Astrocyte (in vitro differentiated cells and primary cell): ENCODE measurements around the gene HCN3. TPM values are rescaled to one million over a fixed set of nuclear protein-coding genes. Genes with fewer than 3 reads are reported as not detected.
A peak's percentile ranks its signal among the peaks of the same experiment; 100 is the strongest.

Experiments
- DNase-seq: peaks from one replicate; pipeline ENCODE4 v3.0.0-alpha.2; 2010; ENCODE audit warnings: low read depth
- FAIRE-seq: peaks from 2 replicates; lab custom pipeline; 2011; peaks lifted over from hg19 to GRCh38; lab: Jason Lieb, UNC
- H2AFZ ChIP-seq: 2 replicates; pipeline ENCODE4 v1.6.0; 2012; ENCODE audit warnings: low read depth, low read length, inconsistent platforms
- H3K27ac ChIP-seq: 2 replicates; pipeline ENCODE4 v1.5.1; 2011; ENCODE audit warnings: low read depth, low read length, inconsistent platforms
- H3K27me3 ChIP-seq: 2 replicates; pipeline ENCODE4 v1.6.0; 2011; ENCODE audit warnings: low read length, inconsistent platforms; ENCODE audit not compliant: insufficient read depth
- H3K36me3 ChIP-seq: 2 replicates; pipeline ENCODE4 v1.5.1; 2011; ENCODE audit warnings: low read length, inconsistent platforms; ENCODE audit not compliant: insufficient read depth
- H3K4me1 ChIP-seq: 2 replicates; pipeline ENCODE4 v1.5.1; 2011; ENCODE audit warnings: low read length, inconsistent platforms; ENCODE audit not compliant: insufficient read depth
- H3K4me2 ChIP-seq: 2 replicates; pipeline ENCODE4 v1.6.0; 2012; ENCODE audit warnings: low read length, inconsistent platforms
- H3K4me3 ChIP-seq: 2 replicates; pipeline ENCODE4 v1.5.1; 2011; ENCODE audit warnings: low read depth, mild to moderate bottlenecking, low read length, inconsistent platforms; ENCODE audit not compliant: insufficient read depth
- H3K79me2 ChIP-seq: 2 replicates; pipeline ENCODE4 v1.6.0; 2012; ENCODE audit warnings: mild to moderate bottlenecking, low read length, inconsistent platforms; ENCODE audit not compliant: insufficient read depth
- H3K9ac ChIP-seq: 2 replicates; pipeline ENCODE4 v1.6.0; 2012; ENCODE audit warnings: mild to moderate bottlenecking, low read length, inconsistent platforms
- H3K9me3 ChIP-seq: 2 replicates; pipeline ENCODE4 v1.5.1; 2012; ENCODE audit warnings: low read depth, mild to moderate bottlenecking, low read length, inconsistent platforms; ENCODE audit not compliant: insufficient read depth
- H4K20me1 ChIP-seq: 2 replicates; pipeline ENCODE4 v1.6.0; 2012; ENCODE audit warnings: low read length, inconsistent platforms; ENCODE audit not compliant: insufficient read depth
- H3K27ac Mint-ChIP-seq: one replicate; pipeline ENCODE4 v1.8.0; 2021; ENCODE audit warnings: mild to moderate bottlenecking, mixed read lengths; ENCODE audit not compliant: unreplicated experiment
- H3K27me3 Mint-ChIP-seq: one replicate; pipeline ENCODE4 v1.8.0; 2021; ENCODE audit warnings: low read depth, mixed read lengths; ENCODE audit not compliant: unreplicated experiment
- H3K36me3 Mint-ChIP-seq: one replicate; pipeline ENCODE4 v1.8.0; 2021; ENCODE audit warnings: low read depth, mixed read lengths; ENCODE audit not compliant: unreplicated experiment
- H3K4me1 Mint-ChIP-seq: one replicate; pipeline ENCODE4 v1.8.0; 2021; ENCODE audit warnings: low read depth, mixed read lengths; ENCODE audit not compliant: unreplicated experiment
- H3K4me3 Mint-ChIP-seq: one replicate; pipeline ENCODE4 v1.8.0; 2021; ENCODE audit warnings: mild to moderate bottlenecking, moderate library complexity, mixed read lengths; ENCODE audit not compliant: unreplicated experiment
- H3K9me3 Mint-ChIP-seq: one replicate; pipeline ENCODE4 v1.8.0; 2021; ENCODE audit warnings: mild to moderate bottlenecking, mixed read lengths; ENCODE audit not compliant: unreplicated experiment
- CTCF ChIP-seq: IDR thresholded peaks from 2 replicates; pipeline ENCODE4 v1.5.1; 2011; ENCODE audit warnings: low read depth, mild to moderate bottlenecking, inconsistent platforms, low read length, moderate library complexity; ENCODE audit not compliant: insufficient read depth
- EZH2 ChIP-seq: IDR thresholded peaks from 2 replicates; pipeline ENCODE4 v1.6.1; 2012; ENCODE audit warnings: mild to moderate bottlenecking, low read length, inconsistent platforms; ENCODE audit not compliant: insufficient read depth
- total RNA-seq: library from RNA; stranded (reverse); gene quantifications from 2 replicates; pipeline ENCODE4 v1.2.1, GENCODE V29; 2021

Gene HCN3
- total RNA-seq, 1 donor from 2014 or later = 3.6 TPM

- no peaks in the 10 kb centered on the region for H3K36me3 ChIP-seq
- DNase-seq (no peak), FAIRE-seq (no peak)
- H3K4me3 ChIP-seq = no peak overlapping the region
- Mint-ChIP-seq H3K9me3 (no peaks in the 10 kb centered on the region), H3K27ac (no peak overlapping the region), H3K4me3 (peak overlapping the region; percentile 79), H3K27me3 (no peaks in the 10 kb centered on the region), H3K36me3 (peaks cover 2% of the 10 kb centered on the region), H3K4me1 (peaks cover 11% of the 10 kb centered on the region)
- H3K4me2 ChIP-seq = peak overlapping the region; percentile 98
- H3K9me3 ChIP-seq = no peaks in the 10 kb centered on the region
- no peak overlapping the region for H2AFZ ChIP-seq
- no peak overlapping the region for H3K27ac ChIP-seq
- no peaks in the 10 kb centered on the region for H3K27me3 ChIP-seq
- TF ChIP-seq CTCF (no peak), EZH2 (no peak)
- no peaks in the 10 kb centered on the region for H3K79me2 ChIP-seq
- H3K9ac ChIP-seq = no peak overlapping the region
- peaks cover 5% of the 10 kb centered on the region for H4K20me1 ChIP-seq
- H3K4me1 ChIP-seq = peaks cover 21% of the 10 kb centered on the region
Measured at GRCh38 chr1:155278689-155279160, 1.5 kb downstream of the HCN3 start.

GRCh38 chr1:155279268-155279667 is 2.0 kb downstream of the HCN3 start:
- DNase-seq = no peak
- Histone ChIP-seq H3K4me2 (no peak overlapping the region), H4K20me1 (peaks cover 5% of the 10 kb centered on the region), H3K36me3 (no peaks in the 10 kb centered on the region), H3K79me2 (no peaks in the 10 kb centered on the region), H3K27me3 (no peaks in the 10 kb centered on the region), H3K27ac (no peak overlapping the region), H3K4me1 (peaks cover 19% of the 10 kb centered on the region), H3K9ac (no peak overlapping the region), H2AFZ (no peak overlapping the region), H3K9me3 (no peaks in the 10 kb centered on the region), H3K4me3 (no peak overlapping the region)
- no peak overlapping the region for H3K4me3 Mint-ChIP-seq
- H3K4me1 Mint-ChIP-seq = peaks cover 11% of the 10 kb centered on the region
- no peak for TF ChIP-seq CTCF
- no peak for FAIRE-seq
- no peaks in the 10 kb centered on the region for H3K27me3 Mint-ChIP-seq
- H3K36me3 Mint-ChIP-seq = peaks cover 2% of the 10 kb centered on the region
- no peak overlapping the region for H3K27ac Mint-ChIP-seq
- peaks cover 2% of the 10 kb centered on the region for H3K9me3 Mint-ChIP-seq

- Mint-ChIP-seq H3K27ac (no peak overlapping the region), H3K9me3 (peaks cover 2% of the 10 kb centered on the region), H3K4me1 (peaks cover 11% of the 10 kb centered on the region), H3K27me3 (peaks cover 6% of the 10 kb centered on the region), H3K4me3 (no peak overlapping the region), H3K36me3 (peaks cover 9% of the 10 kb centered on the region)
- Histone ChIP-seq H4K20me1 (peaks cover 5% of the 10 kb centered on the region), H3K4me1 (peaks cover 12% of the 10 kb centered on the region), H2AFZ (no peak overlapping the region), H3K4me3 (no peak overlapping the region), H3K9me3 (no peaks in the 10 kb centered on the region), H3K4me2 (no peak overlapping the region), H3K9ac (no peak overlapping the region), H3K36me3 (no peaks in the 10 kb centered on the region), H3K27me3 (no peaks in the 10 kb centered on the region), H3K27ac (no peak overlapping the region), H3K79me2 (no peaks in the 10 kb centered on the region)
- TF ChIP-seq CTCF = no peak
- TF ChIP-seq EZH2 = no peak
- FAIRE-seq (no peak), DNase-seq (no peak)
Measured at GRCh38 chr1:155282488-155283091, 5.3 kb downstream of the HCN3 start.
